GM12872 (cell line): Measurements from ENCODE around the gene C7orf57.

Source experiments
- CTCF ChIP-seq: IDR thresholded peaks from 3 replicates; pipeline ENCODE4 v1.5.1; 2011; ENCODE audit warnings: low read depth, mild to moderate bottlenecking, low read length, moderate library complexity; ENCODE audit not compliant: insufficient read depth

Gene C7orf57

GRCh38 chr7:48106906-48107659, 71.7 kb downstream of the C7orf57 start:
- no peak for TF ChIP-seq CTCF

- no peak for TF ChIP-seq CTCF
These were observed 72.7 kb downstream of the C7orf57 start for GRCh38 chr7:48107926-48108472.

- TF ChIP-seq CTCF, result no peak
These were observed 73.9 kb downstream of the C7orf57 start for GRCh38 chr7:48108959-48109847.

DNA sequence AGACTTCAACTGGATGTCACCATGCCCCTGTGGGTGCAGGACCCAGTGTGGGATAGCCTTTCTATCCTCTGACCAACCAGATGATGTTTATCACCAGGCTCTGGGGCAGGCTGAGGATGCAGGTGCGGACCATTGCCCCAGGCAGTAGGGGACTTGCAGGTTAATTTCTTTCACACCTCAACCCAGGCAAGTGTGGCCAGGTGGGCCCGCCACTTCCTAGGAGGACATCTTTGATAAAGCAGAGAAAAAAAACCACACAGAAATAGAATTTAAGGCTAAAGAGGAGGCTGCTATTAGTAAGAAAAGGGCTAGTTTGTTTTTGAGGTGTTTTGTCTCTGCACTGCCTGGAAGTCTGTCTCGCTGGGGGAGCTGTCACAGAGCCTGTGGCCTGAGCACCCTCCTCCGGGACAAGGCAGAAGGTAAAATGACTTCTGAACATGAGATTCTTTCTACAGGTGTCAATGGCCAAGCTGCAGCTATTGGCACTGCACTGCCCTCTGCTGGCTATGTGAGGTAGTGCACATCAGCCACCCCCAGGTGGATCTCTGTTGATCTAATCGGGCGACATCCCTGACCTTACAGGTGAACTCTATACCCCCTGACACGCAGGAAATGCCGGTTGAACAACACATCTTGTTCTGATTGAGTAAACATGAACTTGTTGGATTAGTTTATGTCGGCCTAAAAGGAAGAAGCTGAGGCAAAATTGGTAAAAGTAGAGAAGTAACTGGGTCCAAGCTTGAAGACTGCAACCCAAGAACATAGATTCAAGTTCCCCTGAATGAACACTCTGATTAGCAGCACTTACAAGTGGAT, 74.7 kb downstream of the C7orf57 start:
- TF ChIP-seq CTCF, result peak; percentile 100

DNA sequence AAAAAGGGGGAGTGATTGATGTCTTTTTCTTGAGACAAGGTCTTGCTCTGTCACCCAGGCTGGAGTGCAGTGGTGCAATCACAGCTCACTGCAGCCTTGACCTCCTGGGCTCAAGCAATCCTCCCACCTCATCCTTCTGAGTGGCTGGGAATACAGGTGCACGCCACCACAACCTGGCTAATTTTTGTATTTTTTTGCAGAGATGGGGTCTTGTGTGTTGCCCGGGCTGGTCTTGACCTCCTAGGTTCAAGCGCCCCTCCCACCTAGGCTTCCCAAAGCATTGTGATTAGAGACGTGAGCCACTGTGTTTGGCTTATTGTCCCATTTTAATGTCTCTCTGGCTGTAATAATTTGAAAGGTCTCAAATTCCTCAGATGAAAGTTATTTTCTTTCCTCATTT, 75.5 kb downstream of the C7orf57 start:
- no peak for TF ChIP-seq CTCF
